Heart left ventricle (tissue), 13 donors: ENCODE results near the gene LYPD6B.

Source experiments
- CTCF ChIP-seq, 12 donors: fragments of 200-600 bp; sonication (generic) in 4 of 12; IDR thresholded peaks; one replicate each; pipeline versions ENCODE4 v1.5.0 to v1.8.0; 2018 to 2022; ENCODE audit warnings: antibody characterized with exemption in 12 of 12, mild to moderate bottlenecking in 5 of 12
- POLR2A ChIP-seq, 2 donors: fragments of 450-650 bp; IDR thresholded peaks; one replicate each; pipeline ENCODE4 v1.6.1; 2017; ENCODE audit warnings: antibody characterized with exemption in 2 of 2, mild to moderate bottlenecking in 2 of 2, moderate library complexity in 2 of 2
- donor health status: ischemic (EF 13 %, LVEDD 7.1; RV severe dilation, severe dysfunction).
- donor health status: DM: no; HTN: yes; CAD: no.
- donor health status: DM: no; HTN: no; CAD: no.
- donor health status: ischemic (EF 25% LVEDD 6.9; RV normal size, moderate dysfunction).
- donor health status: ischemic (EF 25% LVEDD 5.7; RV mildly dilated, moderate dysfunction).
- donor health status: ischemic (EF 35%, LVEDD 5.7; RV mildly dilated, moderate dysfunction).
- donor health status: nonischemic (EF 11% LVEDD 7.7; RV severe dilation, severe dysfunction).
- donor health status: DM: yes; HTN: yes; CAD: no.
- donor health status: PGD.
- donor health status: ischemic (EF 29% LVEDD 5.4; RV normal size, mild dysfunction).
- donor health status: nonischemic (EF 23%, LVEDD 6.1; RV moderate dilation, normal function).

GRCh38 chr2:149055751-149056150 lies 17.3 kb downstream of the LYPD6B start:
- TF ChIP-seq POLR2A (IDR thresholded peaks at IDR 0.05), result no peak
- no peak for TF ChIP-seq CTCF (IDR thresholded peaks at IDR 0.05)
